Uterus (tissue), 4 donors: ENCODE data around the gene CARD8. TPM values are rescaled to one million over a fixed set of nuclear protein-coding genes. Genes with fewer than 3 reads are reported as not detected.

Source experiments
- DNase-seq, 2 donors: peaks; one replicate each; pipeline ENCODE4 v3.0.0-alpha.2; 2019 to 2020
- H3K27ac ChIP-seq, 2 donors: fragments of 200-600 bp; sonication (generic); 1 replicate in 1 of 2; 2 replicates in 1 of 2; pipeline ENCODE4 v1.5.1; 2016 to 2018
- H3K27me3 ChIP-seq, 2 donors: fragments of 200-600 bp; sonication (generic); one replicate each; pipeline ENCODE4 v1.5.1; 2018 to 2019; ENCODE audit warnings: control low read depth in 1 of 2
- H3K36me3 ChIP-seq, 2 donors: fragments of 200-600 bp; sonication (generic); one replicate each; pipeline ENCODE4 v1.5.1; 2019; ENCODE audit warnings: control low read depth in 1 of 2
- H3K4me1 ChIP-seq, 2 donors: fragments of 200-600 bp; sonication (generic); one replicate each; pipeline ENCODE4 v1.5.1; 2018 to 2019; ENCODE audit warnings: control low read depth in 1 of 2
- H3K4me3 ChIP-seq, 2 donors: fragments of 200-600 bp; sonication (generic); 1 replicate in 1 of 2; 2 replicates in 1 of 2; pipeline ENCODE4 v1.5.1; 2018 to 2019; ENCODE audit warnings: mild to moderate bottlenecking in 1 of 2
- H3K9me3 ChIP-seq, 2 donors: fragments of 200-600 bp; sonication (generic); one replicate each; pipeline ENCODE4 v1.5.1; 2019; ENCODE audit warnings: control low read depth in 1 of 2
- CTCF ChIP-seq, 4 experiments: fragments of 200-600 bp in 2 of 4; fragments of 450-650 bp in 2 of 4; sonication (generic) in 2 of 4; IDR thresholded peaks; one replicate each; pipeline ENCODE4 v1.5.1; 2016 to 2019; ENCODE audit warnings: antibody characterized with exemption in 4 of 4, mild to moderate bottlenecking in 2 of 4, moderate library complexity in 1 of 4
- POLR2A ChIP-seq, 2 donors: fragments of 450-650 bp; IDR thresholded peaks; one replicate each; pipeline ENCODE4 v1.6.1; 2016; ENCODE audit warnings: antibody characterized with exemption in 2 of 2, mild to moderate bottlenecking in 1 of 2, moderate library complexity in 1 of 2
- intact Hi-C: fragments of 100-400 bp; cut with DNase I; formaldehyde crosslinking; loops from one replicate; pipeline ENCODE4 v1.15.1; 2023; ENCODE audit warnings: low total_unique reads
- total RNA-seq, 4 donors: library from RNA; depleted of rRNA in 3 of 4; stranded (reverse); fragments of >200 nt in 3 of 4; gene quantifications; one replicate each; pipeline versions ENCODE4 v1.1.0 to v1.2.4, GENCODE V29; 2014 to 2023
- donor health status: DM: yes; HTN: yes; CAD: no.

The CARD8 gene
- total RNA-seq, 4 donors from 2014 or later = 18.8 to 80.2 (median 53.0) TPM

GRCh38 chr19:48181505-48181904, 74.2 kb downstream of the CARD8 start:
- Histone ChIP-seq H3K9me3 (no peaks in the 10 kb centered on the region), H3K4me1 (no peaks in the 10 kb centered on the region), H3K4me3 (no peak overlapping the region), H3K36me3 (no peaks in the 10 kb centered on the region), H3K27me3 (no peaks in the 10 kb centered on the region), H3K27ac (no peak overlapping the region)
- intact Hi-C loops = no loop called here
- TF ChIP-seq CTCF (IDR thresholded peaks at IDR 0.05) = no peak
- TF ChIP-seq POLR2A (IDR thresholded peaks at IDR 0.05) = no peak
- no peak for DNase-seq

DNA sequence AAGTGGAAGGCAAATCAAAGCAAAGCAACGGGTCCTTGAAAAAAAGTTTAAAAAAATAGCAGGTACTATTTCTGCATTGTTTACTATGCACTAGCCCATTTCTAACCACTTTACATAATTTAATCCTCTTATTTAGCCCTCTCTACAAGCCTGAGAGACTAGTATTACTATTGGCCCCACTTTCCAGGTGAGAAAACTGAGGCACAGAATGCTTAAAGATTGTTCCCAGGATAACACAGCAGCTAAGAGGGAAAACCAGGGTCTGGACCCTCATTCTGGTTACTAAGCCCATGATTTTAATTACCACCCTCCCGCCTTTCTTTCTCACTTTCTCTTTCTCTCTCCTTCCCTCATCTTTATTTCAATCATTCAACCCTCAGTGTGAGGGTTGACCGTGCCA, 79.5 kb downstream of the CARD8 start:
- Histone ChIP-seq H3K4me3 (no peak overlapping the region), H3K27ac (no peak overlapping the region), H3K9me3 (no peaks in the 10 kb centered on the region), H3K27me3 (no peaks in the 10 kb centered on the region), H3K36me3 (no peaks in the 10 kb centered on the region), H3K4me1 (no peaks in the 10 kb centered on the region)
- intact Hi-C loops = no loop called here
- no peak for TF ChIP-seq POLR2A (IDR thresholded peaks at IDR 0.05)
- TF ChIP-seq CTCF (IDR thresholded peaks at IDR 0.05) = no peak
- no peak for DNase-seq

DNA sequence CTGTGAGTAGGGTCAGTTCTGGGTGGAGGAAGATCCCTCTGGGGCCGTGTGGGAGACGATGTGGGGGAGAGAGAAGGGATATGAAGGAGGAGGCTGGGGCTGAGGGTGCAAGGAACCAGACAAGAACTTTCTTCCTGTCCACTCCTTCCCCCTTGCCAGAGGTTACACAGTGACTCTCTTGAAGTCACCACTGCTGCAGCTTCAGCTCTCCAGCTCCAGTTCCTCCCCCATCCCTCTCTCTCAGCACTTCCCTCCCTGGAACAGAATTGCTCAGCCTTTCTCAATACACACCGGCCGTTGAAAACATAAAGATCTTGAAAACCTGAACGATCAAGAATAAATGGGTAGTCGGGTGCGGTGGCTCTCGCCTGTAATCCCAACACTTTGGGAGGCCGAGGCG, 80.1 kb downstream of the CARD8 start:
- Histone ChIP-seq H3K27me3 (no peaks in the 10 kb centered on the region), H3K27ac (no peak overlapping the region), H3K4me1 (no peaks in the 10 kb centered on the region), H3K36me3 (no peaks in the 10 kb centered on the region), H3K4me3 (no peak overlapping the region), H3K9me3 (no peaks in the 10 kb centered on the region)
- no peak for DNase-seq
- no peak for TF ChIP-seq CTCF (IDR thresholded peaks at IDR 0.05)
- intact Hi-C loops = no loop called here

GRCh38 chr19:48174445-48175030, 81.2 kb downstream of the CARD8 start:
- Histone ChIP-seq H3K4me1 (no peaks in the 10 kb centered on the region), H3K9me3 (no peaks in the 10 kb centered on the region), H3K4me3 (no peak overlapping the region), H3K27ac (no peak overlapping the region), H3K36me3 (no peaks in the 10 kb centered on the region), H3K27me3 (no peaks in the 10 kb centered on the region)
- TF ChIP-seq POLR2A (IDR thresholded peaks at IDR 0.05) (no peak), CTCF (IDR thresholded peaks at IDR 0.05) (no peak)
- DNase-seq = no peak
- intact Hi-C loops = no loop called here

DNA sequence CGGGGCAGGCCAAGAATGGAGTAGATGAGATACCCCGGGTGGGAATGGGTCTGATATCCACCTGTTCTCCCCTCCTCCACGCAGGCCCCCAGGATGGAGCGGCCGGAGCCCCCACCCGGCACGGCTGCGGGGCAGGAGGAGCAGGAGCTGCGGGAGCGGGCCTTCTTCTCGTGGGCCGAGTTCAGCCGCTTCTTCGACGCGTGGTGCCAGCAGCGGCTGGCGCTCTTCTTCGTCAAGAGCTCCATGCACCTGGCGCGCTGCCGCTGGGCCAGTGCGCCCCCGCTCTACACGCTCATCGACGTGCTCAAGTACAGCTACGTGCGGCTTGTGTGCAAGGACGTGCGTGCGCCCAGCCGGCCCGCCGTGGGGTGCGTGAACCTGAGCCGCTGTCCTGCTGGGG, 84.0 kb downstream of the CARD8 start:
- no peak for TF ChIP-seq POLR2A (IDR thresholded peaks at IDR 0.05)
- TF ChIP-seq CTCF (IDR thresholded peaks at IDR 0.05) = no peak
- no peaks in the 10 kb centered on the region for H3K36me3 ChIP-seq
- H3K27ac ChIP-seq = no peak overlapping the region
- no peaks in the 10 kb centered on the region for H3K4me1 ChIP-seq
- no peaks in the 10 kb centered on the region for H3K9me3 ChIP-seq
- H3K4me3 ChIP-seq = no peak overlapping the region
- intact Hi-C loops = no loop called here
- DNase-seq = no peak
- no peaks in the 10 kb centered on the region for H3K27me3 ChIP-seq
